ENCODE results near the gene ADIPOR2. TPM values are rescaled to one million over a fixed set of nuclear protein-coding genes. Genes with fewer than 3 reads are reported as not detected.

The ADIPOR2 gene
- total RNA-seq, 1 experiment from 2014 or later, result 45.3 TPM

DNA sequence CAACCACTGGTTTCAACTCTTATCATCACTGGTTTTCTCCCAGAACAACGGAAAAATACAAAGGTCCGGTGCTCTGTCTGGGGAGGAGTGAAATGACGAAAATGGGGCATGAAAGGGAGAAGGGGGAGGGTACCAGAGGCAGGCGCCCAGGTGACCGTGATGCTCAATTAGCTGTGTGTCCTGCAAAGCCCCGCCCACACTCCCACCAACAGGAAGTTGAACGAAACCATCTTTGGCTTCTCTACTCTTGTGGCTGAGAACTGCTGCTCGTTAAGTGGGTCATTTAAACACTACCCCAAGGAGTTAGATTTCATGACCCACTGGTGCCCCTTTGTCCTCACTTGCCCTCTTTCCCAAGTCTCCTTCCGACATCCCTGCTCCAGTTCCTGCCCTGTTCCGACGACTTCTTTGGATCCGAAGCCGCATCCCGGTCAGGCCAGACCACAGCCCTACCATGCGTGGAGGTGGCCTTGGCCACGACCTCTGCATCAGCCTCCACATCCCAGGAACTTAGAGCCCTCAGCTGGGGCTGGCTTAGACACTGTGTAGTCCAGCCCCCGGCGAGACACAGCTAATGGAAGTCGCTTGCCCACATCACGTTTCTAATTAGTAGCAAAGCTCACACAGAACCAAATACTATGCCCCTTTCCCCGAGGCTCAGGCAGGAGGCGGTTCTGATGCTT lies 118.1 kb downstream of the ADIPOR2 start:
- H3K9me3 Mint-ChIP-seq, result no peaks in the 10 kb centered on the region
- H3T11ph ChIP-seq (ENCODE audit: low read length), result no peak overlapping the region
- no peak overlapping the region for H4K5ac ChIP-seq (ENCODE audit: insufficient read length, low read depth, low read length)
- H3K79me1 ChIP-seq (ENCODE audit: insufficient read depth, low read depth, low read length, poor library complexity, severe bottlenecking), result no peaks in the 10 kb centered on the region
- no peak overlapping the region for H3K18ac ChIP-seq (ENCODE audit: insufficient read length, low read depth, low read length)
- H2BK5ac ChIP-seq (ENCODE audit: insufficient read length, low read length), result no peak overlapping the region
- no peak overlapping the region for H2BK15ac ChIP-seq (ENCODE audit: low read depth, low read length)
- no peak overlapping the region; the same call in 1 of the 2 replicates for H3K14ac ChIP-seq (ENCODE audit: insufficient read depth, low read length)
- no peak overlapping the region for H3K4ac ChIP-seq (ENCODE audit: low read depth, low read length)
- H3K4me3 Mint-ChIP-seq, result no peak overlapping the region
- no peak overlapping the region for H3K9ac ChIP-seq (ENCODE audit: extremely low read depth, insufficient read length, low read length)
- H3K27me3 Mint-ChIP-seq (ENCODE audit: low read depth), result no peaks in the 10 kb centered on the region; the same call in none of the 2 replicates
- H2AFZ ChIP-seq (ENCODE audit: low read length), result no peak overlapping the region
- no CpG with 5 or more reads among the region's 22 CpGs for WGBS (ENCODE audit: extremely low coverage, insufficient read length, low lambda C conversion rate)
- no peak overlapping the region for H2AK5ac ChIP-seq (ENCODE audit: insufficient read length, low read length)
- no peak overlapping the region for H2BK12ac ChIP-seq (ENCODE audit: insufficient read length, low read depth, low read length)
- no peak overlapping the region for H3K27ac ChIP-seq (ENCODE audit: insufficient read length, low read depth, low read length)
- H3K79me2 ChIP-seq (ENCODE audit: insufficient read depth, low read length), result no peaks in the 10 kb centered on the region
- no peak for DNase-seq
- 0 out of 2 replicates have a peak, but pooled peaks cover 2% of the 10 kb centered on the region for H3K27me3 ChIP-seq (ENCODE audit: insufficient read depth, low read length)
- H3K36me3 Mint-ChIP-seq (ENCODE audit: insufficient read depth in 1 of 3, low read depth in 3 of 3), result no peaks in the 10 kb centered on the region
- H2BK20ac ChIP-seq (ENCODE audit: low read depth, low read length, poor library complexity, severe bottlenecking), result no peak overlapping the region
- no peaks in the 10 kb centered on the region for H3K9me3 ChIP-seq (ENCODE audit: control insufficient read depth, low read depth, low read length)
- H4K20me1 ChIP-seq (ENCODE audit: control insufficient read depth, insufficient read depth, insufficient read length), result no peaks in the 10 kb centered on the region
- H3K4me1 Mint-ChIP-seq, result peaks cover 0 to 6% of the 10 kb centered on the region in 2 experiments; a peak in 2 of 4 replicates
- TF ChIP-seq, protein P1, sequence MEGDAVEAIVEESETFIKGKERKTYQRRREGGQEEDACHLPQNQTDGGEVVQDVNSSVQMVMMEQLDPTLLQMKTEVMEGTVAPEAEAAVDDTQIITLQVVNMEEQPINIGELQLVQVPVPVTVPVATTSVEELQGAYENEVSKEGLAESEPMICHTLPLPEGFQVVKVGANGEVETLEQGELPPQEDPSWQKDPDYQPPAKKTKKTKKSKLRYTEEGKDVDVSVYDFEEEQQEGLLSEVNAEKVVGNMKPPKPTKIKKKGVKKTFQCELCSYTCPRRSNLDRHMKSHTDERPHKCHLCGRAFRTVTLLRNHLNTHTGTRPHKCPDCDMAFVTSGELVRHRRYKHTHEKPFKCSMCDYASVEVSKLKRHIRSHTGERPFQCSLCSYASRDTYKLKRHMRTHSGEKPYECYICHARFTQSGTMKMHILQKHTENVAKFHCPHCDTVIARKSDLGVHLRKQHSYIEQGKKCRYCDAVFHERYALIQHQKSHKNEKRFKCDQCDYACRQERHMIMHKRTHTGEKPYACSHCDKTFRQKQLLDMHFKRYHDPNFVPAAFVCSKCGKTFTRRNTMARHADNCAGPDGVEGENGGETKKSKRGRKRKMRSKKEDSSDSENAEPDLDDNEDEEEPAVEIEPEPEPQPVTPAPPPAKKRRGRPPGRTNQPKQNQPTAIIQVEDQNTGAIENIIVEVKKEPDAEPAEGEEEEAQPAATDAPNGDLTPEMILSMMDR (conservative IDR thresholded peaks at IDR 0.05), result no peak
- no peaks in the 10 kb centered on the region for H3K23me2 ChIP-seq (ENCODE audit: insufficient read length, low read depth, low read length, poor library complexity, severe bottlenecking)
- no peak overlapping the region for H3K4me2 ChIP-seq (ENCODE audit: insufficient read depth, insufficient read length, low read length)
- H3K4me1 ChIP-seq (ENCODE audit: insufficient read depth, low read length), result no peaks in the 10 kb centered on the region
- H3K56ac ChIP-seq (ENCODE audit: insufficient read length, low read depth, low read length), result no peak overlapping the region
- no peak overlapping the region for H3K23ac ChIP-seq (ENCODE audit: insufficient read length, low read depth, low read length)
- H2BK120ac ChIP-seq (ENCODE audit: low read depth, low read length, poor library complexity, severe bottlenecking), result no peak overlapping the region
- H4K8ac ChIP-seq (replicated peaks; ENCODE audit: insufficient read length, low read depth, low read length), result no peak overlapping the region
- no peak overlapping the region for H4K91ac ChIP-seq (ENCODE audit: insufficient read length, low read depth, low read length)
- H3K27ac Mint-ChIP-seq, result no peak overlapping the region; a peak in 1 of 7 replicates
